ENCODE data around the gene CMYA5. TPM values are rescaled to one million over a fixed set of nuclear protein-coding genes. Genes with fewer than 3 reads are reported as not detected.
A peak's percentile ranks its signal among the peaks of the same experiment; 100 is the strongest.
"Not testable (repeated sequence)": the region's sequence is repeated elsewhere in the genome, so short reads cannot be mapped to it uniquely, and the experiment has no call there.

The CMYA5 gene
- polyA plus RNA-seq, 1 experiment, result 1.5 TPM

DNA sequence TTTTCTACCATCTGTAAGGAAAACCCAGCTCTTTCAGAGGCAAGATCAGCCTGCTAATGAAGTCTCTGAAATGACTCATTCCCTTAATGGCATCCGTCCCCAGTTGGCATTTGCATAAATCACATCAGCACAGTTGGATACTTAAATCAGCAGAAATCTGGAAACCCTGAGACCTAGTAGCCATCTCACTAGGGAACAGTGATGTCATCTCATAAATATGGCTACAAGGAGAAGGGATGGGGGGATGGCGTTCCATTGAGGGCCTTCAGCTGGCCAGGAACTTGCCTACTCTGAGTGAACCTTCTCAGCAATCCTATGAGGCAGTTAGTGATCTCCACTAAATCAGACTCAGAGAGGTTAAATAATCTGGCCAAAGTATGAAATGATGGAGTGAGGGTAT lies 81.8 kb downstream of the CMYA5 start:
- peak; percentile 36 for DNase-seq (ENCODE audit: low read depth)
- H3K36me3 ChIP-seq (ENCODE audit: control insufficient read depth, insufficient read depth, low read length), result no peaks in the 10 kb centered on the region
- H3K27me3 ChIP-seq (ENCODE audit: control insufficient read depth, insufficient read depth, low read length), result no peaks in the 10 kb centered on the region
- ChIA-PET POLR2A (no interaction called here), CTCF (interaction anchor here (0.8 kb wide), 1 partner anchor 12 kb away, joined by 3 read pairs; no protein-coding TSS in a partner anchor)
- H3K4me3 ChIP-seq (ENCODE audit: low read depth, low read length), result no peak overlapping the region
- TF ChIP-seq, protein P1, sequence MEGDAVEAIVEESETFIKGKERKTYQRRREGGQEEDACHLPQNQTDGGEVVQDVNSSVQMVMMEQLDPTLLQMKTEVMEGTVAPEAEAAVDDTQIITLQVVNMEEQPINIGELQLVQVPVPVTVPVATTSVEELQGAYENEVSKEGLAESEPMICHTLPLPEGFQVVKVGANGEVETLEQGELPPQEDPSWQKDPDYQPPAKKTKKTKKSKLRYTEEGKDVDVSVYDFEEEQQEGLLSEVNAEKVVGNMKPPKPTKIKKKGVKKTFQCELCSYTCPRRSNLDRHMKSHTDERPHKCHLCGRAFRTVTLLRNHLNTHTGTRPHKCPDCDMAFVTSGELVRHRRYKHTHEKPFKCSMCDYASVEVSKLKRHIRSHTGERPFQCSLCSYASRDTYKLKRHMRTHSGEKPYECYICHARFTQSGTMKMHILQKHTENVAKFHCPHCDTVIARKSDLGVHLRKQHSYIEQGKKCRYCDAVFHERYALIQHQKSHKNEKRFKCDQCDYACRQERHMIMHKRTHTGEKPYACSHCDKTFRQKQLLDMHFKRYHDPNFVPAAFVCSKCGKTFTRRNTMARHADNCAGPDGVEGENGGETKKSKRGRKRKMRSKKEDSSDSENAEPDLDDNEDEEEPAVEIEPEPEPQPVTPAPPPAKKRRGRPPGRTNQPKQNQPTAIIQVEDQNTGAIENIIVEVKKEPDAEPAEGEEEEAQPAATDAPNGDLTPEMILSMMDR (IDR thresholded peaks at IDR 0.05; ENCODE audit: insufficient read depth, low read depth, low read length), result no peak

DNA sequence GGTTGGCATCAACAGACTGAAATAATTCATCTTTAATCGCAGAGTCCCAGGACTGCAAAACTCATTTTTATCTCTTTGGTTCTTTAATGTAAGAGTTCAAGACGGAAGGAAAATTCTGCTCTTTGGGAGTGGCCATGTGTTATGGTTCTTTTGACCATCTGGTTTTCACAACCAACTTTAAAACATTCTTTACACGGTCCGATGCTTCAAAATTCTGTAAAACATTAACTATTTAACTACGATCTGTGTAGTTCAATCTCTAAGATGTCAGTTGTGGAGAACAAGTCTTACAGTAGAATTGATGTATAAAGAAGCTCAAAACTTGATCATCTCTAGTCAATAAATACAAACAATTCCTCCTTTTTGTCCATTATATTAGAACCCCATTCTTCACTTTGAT lies 83.0 kb downstream of the CMYA5 start:
- Histone ChIP-seq H3K36me3 (ENCODE audit: control insufficient read depth, insufficient read depth, low read length) (no peaks in the 10 kb centered on the region), H3K27me3 (ENCODE audit: control insufficient read depth, insufficient read depth, low read length) (no peaks in the 10 kb centered on the region), H3K4me3 (ENCODE audit: low read depth, low read length) (no peak overlapping the region)
- POLR2A ChIA-PET, result no interaction called here
- DNase-seq (ENCODE audit: low read depth), result no peak
- TF ChIP-seq, protein P1 (IDR thresholded peaks at IDR 0.05; ENCODE audit: insufficient read depth, low read depth, low read length), result no peak
- CTCF ChIA-PET, result no interaction called here

DNA sequence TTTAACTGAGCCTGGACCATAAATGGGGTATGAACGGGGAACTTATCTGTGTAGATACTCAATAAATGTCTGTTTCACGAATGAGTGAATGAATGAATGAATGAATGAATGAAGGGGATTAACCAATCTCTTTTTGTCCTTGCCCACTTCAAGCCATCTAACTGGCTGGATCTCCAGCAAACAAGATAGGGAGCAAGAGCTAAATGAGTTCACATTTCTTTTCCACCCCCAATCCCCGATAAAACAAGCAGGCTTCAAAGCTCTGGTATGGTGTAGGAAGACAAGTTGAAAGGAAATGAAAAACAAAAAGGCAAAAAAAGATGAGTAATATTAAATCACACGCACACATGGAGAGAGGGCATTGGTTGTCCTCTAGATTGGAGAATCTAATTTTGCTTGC lies 84.0 kb downstream of the CMYA5 start:
- Histone ChIP-seq H3K4me3 (ENCODE audit: low read depth, low read length) (no peak overlapping the region), H3K36me3 (ENCODE audit: control insufficient read depth, insufficient read depth, low read length) (no peaks in the 10 kb centered on the region), H3K27me3 (ENCODE audit: control insufficient read depth, insufficient read depth, low read length) (no peaks in the 10 kb centered on the region)
- no peak for DNase-seq (ENCODE audit: low read depth)
- TF ChIP-seq, protein P1 (IDR thresholded peaks at IDR 0.05; ENCODE audit: insufficient read depth, low read depth, low read length), result no peak
- ChIA-PET POLR2A (no interaction called here), CTCF (interaction anchor here (1.2 to 1.9 kb wide), 2 partner anchors 9 to 69 kb away, joined by 3 to 5 read pairs; no protein-coding TSS in a partner anchor)

DNA sequence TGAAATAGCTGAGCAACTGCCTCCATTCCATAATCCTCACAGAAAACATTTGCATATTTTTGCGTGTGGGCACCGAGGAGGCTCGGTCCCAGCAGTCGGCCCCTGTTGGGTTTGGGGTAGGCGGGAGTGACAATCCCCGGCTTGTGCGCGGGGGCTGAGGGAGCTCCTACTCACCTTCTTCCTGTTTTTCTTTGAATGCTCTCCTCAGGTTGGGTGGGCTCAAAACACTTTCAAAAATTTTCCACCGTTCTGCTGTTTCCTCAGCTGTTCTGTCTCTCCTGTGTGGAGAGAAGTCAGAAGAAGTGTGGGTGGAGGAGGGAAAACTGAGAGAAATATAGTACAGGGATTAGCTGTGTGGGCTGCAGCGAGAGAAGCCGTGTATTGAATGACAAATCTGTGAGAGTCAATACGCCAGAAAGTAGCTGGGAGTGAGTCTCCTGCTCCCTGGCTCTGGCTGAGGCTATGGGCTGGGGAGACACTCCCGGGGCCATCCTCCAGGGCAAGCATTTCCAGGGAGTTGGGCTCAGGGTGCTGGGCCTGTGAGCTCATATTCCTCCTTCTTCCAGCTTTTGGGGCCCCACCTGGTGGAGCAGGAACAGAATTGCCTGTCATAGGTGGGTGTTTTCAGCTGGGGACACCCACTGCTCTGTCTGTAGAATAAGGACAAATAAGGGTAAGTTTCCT lies 84.7 kb downstream of the CMYA5 start:
- no peak overlapping the region for H3K4me3 ChIP-seq (ENCODE audit: low read depth, low read length)
- ChIA-PET CTCF (interaction anchor here (0.8 to 1.9 kb wide), 5 partner anchors 9 to 753 kb away, joined by 3 to 5 read pairs (median 4); no protein-coding TSS in a partner anchor), POLR2A (no interaction called here)

DNA sequence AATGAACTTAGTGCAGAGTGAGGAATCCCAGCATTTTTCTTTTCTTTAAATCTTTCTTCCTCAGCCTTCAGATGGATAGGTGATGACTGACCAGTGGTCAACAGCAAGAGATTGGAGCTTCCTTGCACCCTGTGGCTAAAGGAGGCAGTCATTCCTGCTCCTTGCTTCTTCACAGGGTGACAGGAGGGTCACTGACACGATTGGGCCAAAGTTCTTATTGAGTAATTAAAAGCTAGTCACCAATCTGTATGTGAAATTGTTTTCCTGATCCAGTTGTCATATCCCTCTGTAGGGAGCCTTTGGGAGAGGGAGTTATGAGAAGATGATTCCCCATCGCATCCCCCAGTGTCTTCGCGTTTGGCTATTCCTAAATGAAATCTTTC lies 85.2 kb downstream of the CMYA5 start:
- Histone ChIP-seq H3K27me3 (ENCODE audit: control insufficient read depth, insufficient read depth, low read length) (no peaks in the 10 kb centered on the region), H3K4me3 (ENCODE audit: low read depth, low read length) (no peak overlapping the region), H3K36me3 (ENCODE audit: control insufficient read depth, insufficient read depth, low read length) (no peaks in the 10 kb centered on the region)
- TF ChIP-seq, protein P1 (IDR thresholded peaks at IDR 0.05; ENCODE audit: insufficient read depth, low read depth, low read length), result no peak
- ChIA-PET POLR2A (no interaction called here), CTCF (interaction anchor here (0.6 to 1.9 kb wide), 7 partner anchors 10 to 754 kb away, joined by 3 to 5 read pairs (median 4); no protein-coding TSS in a partner anchor)
- DNase-seq (ENCODE audit: low read depth), result no peak

More for the DNA sequence above, 84.7 kb downstream of the CMYA5 start:
- TF ChIP-seq, protein P1 (IDR thresholded peaks at IDR 0.05; ENCODE audit: insufficient read depth, low read depth, low read length), result peak; percentile 33
- no peaks in the 10 kb centered on the region for H3K27me3 ChIP-seq (ENCODE audit: control insufficient read depth, insufficient read depth, low read length)
- no peak for DNase-seq (ENCODE audit: low read depth)
- no peaks in the 10 kb centered on the region for H3K36me3 ChIP-seq (ENCODE audit: control insufficient read depth, insufficient read depth, low read length)

DNA sequence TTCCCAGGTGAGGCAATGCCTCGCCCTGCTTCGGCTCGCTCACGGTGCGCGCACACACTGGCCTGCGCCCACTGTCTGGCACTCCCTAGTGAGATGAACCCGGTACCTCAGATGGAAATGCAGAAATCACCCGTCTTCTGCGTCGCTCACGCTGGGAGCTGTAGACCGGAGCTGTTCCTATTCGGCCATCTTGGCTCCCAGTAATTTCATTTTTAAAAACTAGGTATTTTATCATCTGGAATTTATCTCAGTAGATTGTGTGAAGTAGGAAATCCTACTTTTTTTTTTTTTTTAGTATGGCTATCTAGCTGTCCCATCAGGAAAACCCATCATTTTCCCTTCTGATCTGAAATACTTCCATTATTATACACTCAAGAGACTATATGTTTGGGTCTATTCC lies 95.1 kb downstream of the CMYA5 start:
- H3K4me3 ChIP-seq (ENCODE audit: low read depth, low read length), result peak overlapping the region; percentile 8; the same call in 1 of the 2 replicates
- CTCF ChIA-PET; H3K36me3 ChIP-seq (ENCODE audit: control insufficient read depth, insufficient read depth, low read length); DNase-seq (ENCODE audit: low read depth); H3K27me3 ChIP-seq (ENCODE audit: control insufficient read depth, insufficient read depth, low read length): not testable (repeated sequence)
- POLR2A ChIA-PET, result interaction anchor here (0.6 kb wide), 1 partner anchor 79 kb away, joined by 4 read pairs; no protein-coding TSS in a partner anchor

Measured in BJ (cell line).